Adrenal gland (tissue), 12 donors: ENCODE results near the gene STARD5. TPM values are rescaled to one million over a fixed set of nuclear protein-coding genes. Genes with fewer than 3 reads are reported as not detected.

Source experiments
- DNase-seq, 7 donors: peaks; one replicate each; pipeline ENCODE4 v3.0.0-alpha.2; 2019 to 2020
- H3K27ac ChIP-seq, 5 donors: fragments of 200-600 bp; sonication (generic) in 4 of 5; 1 replicate in 3 of 5; 2 replicates in 2 of 5; pipeline versions ENCODE4 v1.5.1 to v1.8.0; 2016 to 2020; ENCODE audit warnings: mild to moderate bottlenecking in 1 of 5
- H3K27me3 ChIP-seq: fragments of 200-600 bp; 2 replicates; pipeline ENCODE4 v1.8.0; 2021
- H3K36me3 ChIP-seq, 2 donors: fragments of 200-600 bp; replicated peaks in 1 of 2; 1 replicate in 1 of 2; 2 replicates in 1 of 2; pipeline versions ENCODE4 v1.5.1 to v1.8.0; 2018 to 2022
- H3K4me1 ChIP-seq, 2 donors: fragments of 200-600 bp; replicated peaks in 1 of 2; 1 replicate in 1 of 2; 2 replicates in 1 of 2; pipeline versions ENCODE4 v1.5.1 to v1.8.0; 2018 to 2021
- H3K4me3 ChIP-seq, 4 donors: fragments of 200-600 bp; sonication (generic) in 3 of 4; one replicate each; pipeline ENCODE4 v1.5.1; 2016 to 2018
- H3K9me3 ChIP-seq, 3 donors: fragments of 200-600 bp; sonication (generic) in 1 of 3; replicated peaks in 1 of 3; 1 replicate in 2 of 3; 2 replicates in 1 of 3; pipeline versions ENCODE4 v1.5.1 to v1.8.0; 2016 to 2021
- CTCF ChIP-seq, 6 experiments: fragments of 450-650 bp in 4 of 6; fragments of 200-600 bp in 2 of 6; sonication (generic) in 1 of 6; IDR thresholded peaks; 1 replicate in 5 of 6; 2 replicates in 1 of 6; pipeline versions ENCODE4 v1.5.1 to v1.8.0; 2016 to 2021; ENCODE audit warnings: antibody characterized with exemption in 6 of 6, mild to moderate bottlenecking in 2 of 6, moderate library complexity in 1 of 6
- POLR2A ChIP-seq, 2 donors: fragments of 450-650 bp; IDR thresholded peaks; one replicate each; pipeline ENCODE4 v1.6.1; 2017; ENCODE audit warnings: antibody characterized with exemption in 2 of 2, mild to moderate bottlenecking in 2 of 2, moderate library complexity in 1 of 2
- WGBS, 4 donors: extraction: QIAGEN DNeasy Blood & Tissue Kit in 2 of 4; methylation state at CpG; one replicate each; pipeline versions ENCODE4 v1.1.5 to v1.1.7; 2013 to 2017; 5-methylcytosine and 5-hydroxymethylcytosine counted together
- intact Hi-C, 2 donors: fragments of 100-400 bp; cut with DNase I; formaldehyde crosslinking; loops; one replicate each; pipeline versions ENCODE4 v1.14.1 to v1.15.0; 2022 to 2023
- polyA plus RNA-seq, 3 donors: library from polyadenylated mRNA; stranded (reverse); fragments of 200-250 nt in 2 of 3; fragments of 350-450 nt in 1 of 3; fragmentation: Illumina TruSeq in 1 of 3; extraction: RNeasy Lipid Tissue Mini Kit (QIAGEN cat#74804) in 1 of 3; gene quantifications; one replicate each; pipeline ENCODE4 v1.2.3, GENCODE V29; 2013 to 2014
- total RNA-seq, 9 donors: library from RNA; depleted of rRNA in 4 of 9; stranded (reverse); fragments of >200 nt in 4 of 9; fragments of 120-200 nt in 1 of 9; fragmentation: NEBNext Ultra II Directional in 1 of 9; extraction: Animal tissue kit (Norgen Biotek cat#: 25700) in 1 of 9; gene quantifications; one replicate each; pipeline versions ENCODE4 v1.1.0 to v1.2.4, GENCODE V29; 2013 to 2023
- donor health status: healthy with polysubstance abuse.
- donor health status: Bipolar disorder and iron deficiency.
- donor health status: DM: yes; HTN: yes; CAD: no.
- donor health status: DM: no; HTN: no; CAD: no.
- donor health status: DM: no; HTN: no; CAD: no.
- donor health status: DM: yes; HTN: yes; CAD: no.

Gene STARD5
- total and polyA plus RNA-seq, 12 donors: 0.97 to 6.1 (median 3.5) TPM

DNA sequence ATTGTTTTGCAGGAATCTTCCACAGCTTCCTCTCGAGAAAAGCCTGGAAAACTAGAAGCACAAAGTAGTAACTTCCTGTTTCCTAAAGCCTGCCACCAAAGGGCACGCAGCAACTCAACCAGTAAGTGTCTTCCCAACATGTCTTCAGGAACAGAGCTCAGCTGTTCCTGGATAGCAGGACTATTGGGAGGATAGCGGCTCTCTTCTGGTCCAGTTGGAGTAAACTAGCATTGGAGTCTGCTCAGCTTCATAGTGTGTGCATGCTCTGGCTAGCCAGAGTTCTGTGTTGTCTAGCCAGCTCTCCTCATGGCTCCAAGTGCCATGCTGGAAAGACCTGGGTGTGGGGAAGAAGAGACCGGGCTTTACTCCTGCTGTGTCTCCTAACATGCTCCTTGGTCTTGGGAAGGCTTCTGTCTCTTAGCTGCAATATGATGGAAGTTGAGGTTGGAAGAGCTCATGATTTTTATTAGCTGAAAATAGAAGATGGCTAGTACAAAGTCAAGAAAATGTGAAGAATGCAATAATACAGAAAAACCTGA is 64.1 kb downstream of the STARD5 start:
- Histone ChIP-seq H3K4me3 (no peak overlapping the region), H3K4me1 (peaks cover 0 to 6% of the 10 kb centered on the region in 2 donors), H3K27ac (no peak overlapping the region), H3K36me3 (no peaks in the 10 kb centered on the region), H3K9me3 (no peaks in the 10 kb centered on the region), H3K27me3 (peaks cover 13% of the 10 kb centered on the region)
- no peak for DNase-seq
- TF ChIP-seq CTCF (IDR thresholded peaks at IDR 0.05) (no peak), POLR2A (IDR thresholded peaks at IDR 0.05) (no peak)
- 68 to 92% (median 77%) methylated on average over 3 to 4 of the region's 4 CpGs for WGBS, 4 donors
- intact Hi-C loops: loop anchor here (10.0 kb wide), 2 partner anchors 155 to 285 kb away; no protein-coding TSS in a partner anchor

Other genes with a start within 250 kb of the STARD5 start
- gene CFAP161, start 189.9 kb downstream of the STARD5 start, total RNA-seq: under 1 TPM in 2 of 9 donors, not detected in 7; 0.43 to 0.50 TPM
- gene CFAP161, start 189.9 kb downstream of the STARD5 start, polyA plus RNA-seq: under 1 TPM in 2 of 3 donors, not detected in 1; 0.10 to 0.31 TPM
- 10 to 100 TPM in 2 of 9 donors, 1 to 10 TPM in 7; 2.2 to 16.0 (median 6.3) TPM for gene IL16, start 127.3 kb downstream of the STARD5 start, total RNA-seq
- gene IL16, start 127.3 kb downstream of the STARD5 start, polyA plus RNA-seq: 10 to 100 TPM in 1 of 3 donors, 1 to 10 TPM in 2; 3.7 to 14.3 (median 8.8) TPM
- gene TMC3, start 50.1 kb upstream of the STARD5 start, total RNA-seq: not detected
- gene TMC3, start 50.1 kb upstream of the STARD5 start, polyA plus RNA-seq: under 1 TPM; 0.03 to 0.08 (median 0.04) TPM